Panc1 (cell line): ENCODE data around the gene PRKD2. TPM values are rescaled to one million over a fixed set of nuclear protein-coding genes. Genes with fewer than 3 reads are reported as not detected.

Experiments used
- ATAC-seq: fragments of 200-7000 bp; cut with Tn5 transposase; 2 replicates; pipeline ENCODE4 v1.9.1; 2020; ENCODE audit warnings: mild to moderate bottlenecking, moderate library complexity
- Bru-seq: library from RNA; stranded (reverse); fragments of 400-500 nt; gene quantifications from one replicate; lab custom pipeline; 2021; lab: Mats Ljungman, UMichigan
- BruChase-seq, 2 experiments: library from RNA; stranded (reverse); fragments of 400-500 nt; gene quantifications; one replicate each; lab custom pipeline; 2021; lab: Mats Ljungman, UMichigan
- BruUV-seq: library from RNA; stranded (reverse); fragments of 400-500 nt; replicated peaks from 2 replicates; lab custom pipeline; 2021; lab: Mats Ljungman, UMichigan
- CTCF ChIA-PET: fragments of 300-600 bp; sonication (Branson Sonifier 250); formaldehyde crosslinking; loops from one replicate; lab custom pipeline; 2022; ENCODE audit warnings: antibody characterized with exemption; lab: Charles Lee
- POLR2A ChIA-PET: fragments of 300-600 bp; sonication (Branson Sonifier 250); formaldehyde crosslinking; loops from one replicate; lab custom pipeline; 2022; ENCODE audit warnings: antibody characterized with exemption; lab: Charles Lee
- DNase-seq: peaks from one replicate; pipeline ENCODE4 v3.0.0-alpha.2; 2010; ENCODE audit warnings: low read depth, low spot score
- H3K27ac ChIP-seq: 2 replicates; pipeline ENCODE4 v1.5.1; 2011; ENCODE audit warnings: mild to moderate bottlenecking, low read length, inconsistent platforms
- H3K27me3 ChIP-seq: fragments of 200-500 bp; sonication (Bioruptor generic); 2 replicates; pipeline ENCODE4 v1.6.0; 2014; ENCODE audit warnings: low read length, inconsistent platforms; ENCODE audit not compliant: control insufficient read depth, insufficient read depth
- H3K36me3 ChIP-seq: fragments of 200-500 bp; sonication (Bioruptor generic); 2 replicates; pipeline ENCODE4 v1.5.1; 2014; ENCODE audit warnings: inconsistent platforms, mild to moderate bottlenecking, low read length, moderate library complexity; ENCODE audit not compliant: control insufficient read depth, insufficient read depth
- H3K4me1 ChIP-seq: 2 replicates; pipeline ENCODE4 v1.5.1; 2011; ENCODE audit warnings: inconsistent platforms, mild to moderate bottlenecking, low read length, moderate library complexity; ENCODE audit not compliant: control insufficient read depth, insufficient read depth
- H3K4me3 ChIP-seq, 2 experiments: 2 replicates each; pipeline ENCODE4 v1.5.1; 2011 to 2012; ENCODE audit warnings: low read depth in 2 of 2, low read length in 2 of 2, mild to moderate bottlenecking in 2 of 2, inconsistent platforms in 1 of 2, moderate library complexity in 1 of 2
- H3K9me3 ChIP-seq: fragments of 200-500 bp; sonication (Bioruptor generic); 2 replicates; pipeline ENCODE4 v1.5.1; 2014; ENCODE audit warnings: low read depth, mild to moderate bottlenecking, inconsistent platforms, low read length, moderate library complexity; ENCODE audit not compliant: control insufficient read depth, insufficient read depth
- CTCF ChIP-seq: fragments of 450-650 bp; IDR thresholded peaks from 2 replicates; pipeline ENCODE4 v1.5.1; 2017; ENCODE audit warnings: mild to moderate bottlenecking
- POLR2AphosphoS5 ChIP-seq: IDR thresholded peaks from 2 replicates; pipeline ENCODE4 v1.6.1; 2012; ENCODE audit warnings: mild to moderate bottlenecking, low read depth, low read length, moderate library complexity
- SIN3A ChIP-seq: IDR thresholded peaks from 2 replicates; pipeline ENCODE4 v1.6.1; 2012; ENCODE audit warnings: low read depth, mild to moderate bottlenecking, low read length, moderate library complexity, borderline replicate concordance; ENCODE audit not compliant: insufficient read depth
- TCF7L2 ChIP-seq: IDR thresholded peaks from 2 replicates; pipeline ENCODE4 v1.6.1; 2011; ENCODE audit warnings: mild to moderate bottlenecking, low read depth, low read length, inconsistent platforms
- in situ Hi-C: cut with HindIII; loops from 2 replicates; pipeline ENCODE4 v1.10.0; 2016; ENCODE audit warnings: low sequenced_read_pairs, low pct_unique_long_range_greater_than_20kb
- intact Hi-C: fragments of 100-400 bp; cut with micrococcal nuclease; formaldehyde crosslinking; loops from one replicate; pipeline ENCODE4 v1.10.0; 2022; ENCODE audit not compliant: unreplicated experiment
- long read RNA-seq: library from polyadenylated mRNA; unstranded; transcript quantifications from one replicate; pipeline ENCODE4 v2.0.0, GENCODE V29; 2021; ENCODE audit not compliant: unreplicated experiment
- polyA plus RNA-seq: library from polyadenylated mRNA; unstranded; fragments of >200 nt; gene quantifications from one replicate; pipeline ENCODE4 v1.2.1, GENCODE V29; 2012; ENCODE audit warnings: missing spikeins; ENCODE audit not compliant: insufficient read length
- total RNA-seq: library from RNA; stranded (reverse); gene quantifications from one replicate; pipeline ENCODE4 v1.2.1, GENCODE V29; 2021; ENCODE audit not compliant: unreplicated experiment
- TF ChIP-seq, protein P1 (sequence below), 2 experiments: IDR thresholded peaks; 2 replicates each; pipeline ENCODE4 v1.6.1; 2011 to 2012; ENCODE audit warnings: low read depth in 2 of 2, control low read depth in 1 of 2, low read length in 1 of 2, mild to moderate bottlenecking in 1 of 2, moderate library complexity in 1 of 2; ENCODE audit not compliant: insufficient read depth in 1 of 2

PRKD2 gene
- total RNA-seq (41.2 TPM), Bru-seq, nascent RNA (percentile 56 among the genes with signal in this experiment), BruChase-seq, experiment 1, labeled RNA remaining after a 2-hour chase (percentile 59 among the genes with signal in this experiment), BruChase-seq, experiment 2, labeled RNA remaining after a 6-hour chase (percentile 64 among the genes with signal in this experiment)
- polyA plus RNA-seq: 44.2 TPM
- long read RNA-seq, transcript PRKD2-214 (17 exons, 2,923 nt): major isoform, 14 of 57 reads
- long read RNA-seq, partial matches to known transcripts: 28 of 57 reads
- long read RNA-seq, other reads (novel, unspliced or antisense): 10 of 57 reads

DNA sequence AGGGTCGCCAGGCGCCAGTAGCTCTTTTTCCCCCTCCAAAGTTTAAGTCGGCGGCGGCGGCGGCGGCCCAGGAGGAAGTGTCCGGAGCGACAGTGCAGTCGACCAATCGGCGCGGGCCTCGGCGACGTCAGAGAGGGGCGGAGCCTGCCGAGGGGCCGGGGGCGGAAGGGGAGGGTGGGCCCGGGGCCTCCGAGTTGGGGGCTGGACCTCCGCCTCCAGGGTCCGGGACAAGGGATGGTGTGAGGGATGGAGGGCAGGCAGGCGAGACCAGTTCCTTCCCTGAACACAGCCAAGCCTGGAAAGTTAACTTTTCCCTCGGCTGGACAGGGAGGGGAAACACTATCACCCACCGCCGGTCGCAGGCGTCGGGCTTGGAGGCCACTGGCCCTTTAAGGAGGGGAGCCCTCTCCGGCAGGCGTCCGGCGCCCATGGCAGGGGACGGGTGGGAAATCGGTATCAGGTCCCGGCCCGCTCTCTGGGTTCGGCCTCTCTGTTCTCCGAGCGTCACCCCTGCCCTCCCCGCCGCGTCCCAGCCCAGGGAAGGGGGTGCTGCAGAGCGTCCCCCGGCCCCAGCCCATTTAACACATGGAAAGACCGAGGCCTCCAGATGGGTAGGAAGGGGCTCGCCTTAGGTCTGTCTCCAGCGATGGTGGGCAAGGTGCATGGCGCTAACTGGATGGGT, at the start of gene PRKD2:
Gene PRKD2 (minus strand): TSS at position 81 of the 682 bp plus-strand sequence. CDS start 744 bp downstream, outside the sequence.
- Histone ChIP-seq H3K9me3 (no peaks in the 10 kb centered on the region), H3K27ac (peak within 1 kb of the TSS; percentile 89), H3K36me3 (peaks cover 5% of the 10 kb centered on the region; the same call in 1 of the 2 replicates), H3K4me1 (peaks cover 5% of the 10 kb centered on the region), H3K27me3 (no peaks in the 10 kb centered on the region), H3K4me3 (peak within 1 kb of the TSS; percentile 71 to 74)
- intact Hi-C loops (no loop called here), in situ Hi-C loops (no loop called here)
- no peak for DNase-seq
- ChIA-PET POLR2A (interaction anchor here (0.7 kb wide), 2 partner anchors 11 to 68 kb away, joined by 9 to 12 read pairs; no protein-coding TSS in a partner anchor), CTCF (no interaction called here)
- peak; percentile 82 for ATAC-seq
- no TSS peak for BruUV-seq
- TF ChIP-seq CTCF: no peak
- TF ChIP-seq POLR2AphosphoS5: 0 out of 2 replicates have a peak, but pooled peaks have one; percentile 36

GRCh38 chr19:46764817-46765291, 47.9 kb upstream of the PRKD2 start:
- H3K4me1 ChIP-seq: no peaks in the 10 kb centered on the region
- DNase-seq (no peak), ATAC-seq (no peak)
- H3K4me3 ChIP-seq: no peak overlapping the region
- in situ Hi-C loops: no loop called here
- no peaks in the 10 kb centered on the region for H3K9me3 ChIP-seq
- BruUV-seq: no TSS peak
- no peak overlapping the region for H3K27ac ChIP-seq
- TF ChIP-seq, protein P1, sequence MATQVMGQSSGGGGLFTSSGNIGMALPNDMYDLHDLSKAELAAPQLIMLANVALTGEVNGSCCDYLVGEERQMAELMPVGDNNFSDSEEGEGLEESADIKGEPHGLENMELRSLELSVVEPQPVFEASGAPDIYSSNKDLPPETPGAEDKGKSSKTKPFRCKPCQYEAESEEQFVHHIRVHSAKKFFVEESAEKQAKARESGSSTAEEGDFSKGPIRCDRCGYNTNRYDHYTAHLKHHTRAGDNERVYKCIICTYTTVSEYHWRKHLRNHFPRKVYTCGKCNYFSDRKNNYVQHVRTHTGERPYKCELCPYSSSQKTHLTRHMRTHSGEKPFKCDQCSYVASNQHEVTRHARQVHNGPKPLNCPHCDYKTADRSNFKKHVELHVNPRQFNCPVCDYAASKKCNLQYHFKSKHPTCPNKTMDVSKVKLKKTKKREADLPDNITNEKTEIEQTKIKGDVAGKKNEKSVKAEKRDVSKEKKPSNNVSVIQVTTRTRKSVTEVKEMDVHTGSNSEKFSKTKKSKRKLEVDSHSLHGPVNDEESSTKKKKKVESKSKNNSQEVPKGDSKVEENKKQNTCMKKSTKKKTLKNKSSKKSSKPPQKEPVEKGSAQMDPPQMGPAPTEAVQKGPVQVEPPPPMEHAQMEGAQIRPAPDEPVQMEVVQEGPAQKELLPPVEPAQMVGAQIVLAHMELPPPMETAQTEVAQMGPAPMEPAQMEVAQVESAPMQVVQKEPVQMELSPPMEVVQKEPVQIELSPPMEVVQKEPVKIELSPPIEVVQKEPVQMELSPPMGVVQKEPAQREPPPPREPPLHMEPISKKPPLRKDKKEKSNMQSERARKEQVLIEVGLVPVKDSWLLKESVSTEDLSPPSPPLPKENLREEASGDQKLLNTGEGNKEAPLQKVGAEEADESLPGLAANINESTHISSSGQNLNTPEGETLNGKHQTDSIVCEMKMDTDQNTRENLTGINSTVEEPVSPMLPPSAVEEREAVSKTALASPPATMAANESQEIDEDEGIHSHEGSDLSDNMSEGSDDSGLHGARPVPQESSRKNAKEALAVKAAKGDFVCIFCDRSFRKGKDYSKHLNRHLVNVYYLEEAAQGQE (IDR thresholded peaks at IDR 0.05; ENCODE audit: insufficient read depth in 1 of 2, low read depth in 2 of 2, low read length in 1 of 2): no peak
- no peak for TF ChIP-seq SIN3A
- TF ChIP-seq CTCF: no peak
- no peak for TF ChIP-seq POLR2AphosphoS5
- no peak for TF ChIP-seq TCF7L2
- no peaks in the 10 kb centered on the region for H3K27me3 ChIP-seq
- intact Hi-C loops: no loop called here
- ChIA-PET POLR2A (interaction anchor here (0.5 kb wide), 1 partner anchor 268 kb away, joined by 3 read pairs; no protein-coding TSS in a partner anchor), CTCF (interaction anchor here (0.5 to 0.6 kb wide), 3 partner anchors 9 to 76 kb away, joined by 3 to 7 read pairs (median 3); no protein-coding TSS in a partner anchor)
- no peaks in the 10 kb centered on the region for H3K36me3 ChIP-seq
